Measurements from ENCODE around the gene EEPD1. TPM values are rescaled to one million over a fixed set of nuclear protein-coding genes. Genes with fewer than 3 reads are reported as not detected.

EEPD1 gene
- total and polyA plus RNA-seq, 4 donors: 2.3 to 12.3 (median 7.1) TPM

GRCh38 chr7:36264913-36265516 is 112.0 kb downstream of the EEPD1 start:
- Histone ChIP-seq H3K9ac (ENCODE audit: low read depth in 1 of 2, low read length in 2 of 2) (no peak overlapping the region), H3K4me1 (ENCODE audit: control insufficient read depth in 4 of 4, insufficient read depth in 4 of 4, low read length in 3 of 4) (peaks cover 0 to 17% (median 9%) of the 10 kb centered on the region in 4 donors), H3K9me3 (ENCODE audit: control insufficient read depth in 4 of 4, low read length in 3 of 4) (no peaks in the 10 kb centered on the region), H3K27ac (ENCODE audit: low read depth in 1 of 2, low read length in 2 of 2) (peak overlapping the region; percentile 19 to 47), H3K36me3 (ENCODE audit: control insufficient read depth in 4 of 4, insufficient read depth in 3 of 4, low read depth in 1 of 4, low read length in 3 of 4) (no peaks in the 10 kb centered on the region), H3K4me3 (ENCODE audit: low read depth in 1 of 3, low read length in 3 of 3) (no peak overlapping the region), H3K27me3 (ENCODE audit: control insufficient read depth in 4 of 4, insufficient read depth in 4 of 4, low read length in 3 of 4) (no peaks in the 10 kb centered on the region)
- 76% methylated on average over 6 of the region's 6 CpGs for WGBS
- DNase-seq (ENCODE audit: low spot score): no peak
- TF ChIP-seq CTCF (IDR thresholded peaks at IDR 0.05; ENCODE audit: low read depth, low read length, missing input control) (no peak), YY1 (IDR thresholded peaks at IDR 0.05) (no peak), GABPA (IDR thresholded peaks at IDR 0.05 in 1 of 2, conservative IDR thresholded peaks at IDR 0.05 in 1 of 2) (no peak), ZBTB33 (IDR thresholded peaks at IDR 0.05) (no peak), FOXA1 (IDR thresholded peaks at IDR 0.05) (no peak), EGR1 (IDR thresholded peaks at IDR 0.05; ENCODE audit: low read depth in 2 of 2) (no peak), ATF3 (IDR thresholded peaks at IDR 0.05) (no peak), TAF1 (conservative IDR thresholded peaks at IDR 0.05) (no peak), SP1 (IDR thresholded peaks at IDR 0.05) (no peak), FOXA2 (IDR thresholded peaks at IDR 0.05) (no peak), RAD21 (IDR thresholded peaks at IDR 0.05) (no peak), RXRA (IDR thresholded peaks at IDR 0.05) (no peak), REST (IDR thresholded peaks at IDR 0.05) (no peak), NR2F2 (IDR thresholded peaks at IDR 0.05) (no peak), JUND (IDR thresholded peaks at IDR 0.05) (no peak), HNF4G (IDR thresholded peaks at IDR 0.05) (no peak), HNF4A (conservative IDR thresholded peaks at IDR 0.05) (no peak)
- TF ChIP-seq, protein P1, sequence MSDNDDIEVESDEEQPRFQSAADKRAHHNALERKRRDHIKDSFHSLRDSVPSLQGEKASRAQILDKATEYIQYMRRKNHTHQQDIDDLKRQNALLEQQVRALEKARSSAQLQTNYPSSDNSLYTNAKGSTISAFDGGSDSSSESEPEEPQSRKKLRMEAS (IDR thresholded peaks at IDR 0.05): no peak

Measured in liver (tissue), 9 donors.